Lower lobe of right lung (tissue), 2 donors: Measurements from ENCODE around the gene NTHL1. TPM values are rescaled to one million over a fixed set of nuclear protein-coding genes. Genes with fewer than 3 reads are reported as not detected.

Experiments used
- ATAC-seq, 2 donors: fragments of 200-7000 bp; cut with Tn5 transposase; one replicate each; pipeline ENCODE4 v1.9.1; 2020 to 2022; ENCODE audit warnings: mild to moderate bottlenecking in 2 of 2, moderate library complexity in 2 of 2
- DNase-seq: peaks from one replicate; pipeline ENCODE4 v3.0.0-alpha.2; 2020
- H3K27ac ChIP-seq: fragments of 200-600 bp; one replicate; pipeline ENCODE4 v1.8.0; 2022
- H3K27me3 ChIP-seq: fragments of 200-600 bp; one replicate; pipeline ENCODE4 v1.8.0; 2022; ENCODE audit warnings: low read depth
- H3K36me3 ChIP-seq: fragments of 200-600 bp; one replicate; pipeline ENCODE4 v1.8.0; 2022; ENCODE audit warnings: mild to moderate bottlenecking
- H3K4me1 ChIP-seq: fragments of 200-600 bp; one replicate; pipeline ENCODE4 v1.8.0; 2022
- H3K4me3 ChIP-seq: fragments of 200-600 bp; one replicate; pipeline ENCODE4 v1.8.0; 2022; ENCODE audit warnings: mild to moderate bottlenecking
- H3K9me3 ChIP-seq: fragments of 200-600 bp; one replicate; pipeline ENCODE4 v1.8.0; 2022
- CTCF ChIP-seq: fragments of 200-600 bp; IDR thresholded peaks from one replicate; pipeline ENCODE4 v1.8.0; 2022; ENCODE audit warnings: antibody characterized with exemption, mild to moderate bottlenecking
- intact Hi-C: fragments of 100-400 bp; cut with DNase I; formaldehyde crosslinking; loops from one replicate; pipeline ENCODE4 v1.11.0; 2022
- total RNA-seq: library from RNA; stranded (reverse); fragmentation: NEBNext Ultra II Directional; extraction: Animal tissue kit (Norgen Biotek cat#: 25700); gene quantifications from one replicate; pipeline ENCODE4 v1.2.1, GENCODE V29; 2021
- donor health status: DM: no; HTN: yes; CAD: no; lungs with severe emphysema.

NTHL1 gene
- total RNA-seq, 1 donor from 2014 or later, result 24.3 TPM

GRCh38 chr16:2066139-2066538 lies 18.5 kb upstream of the NTHL1 start:
- DNase-seq (no peak), ATAC-seq (no peak)
- TF ChIP-seq CTCF, result no peak
- intact Hi-C loops, result no loop called here
- Histone ChIP-seq H3K27ac (no peak overlapping the region), H3K27me3 (no peaks in the 10 kb centered on the region), H3K4me1 (no peaks in the 10 kb centered on the region), H3K36me3 (peaks cover 91% of the 10 kb centered on the region), H3K4me3 (no peak overlapping the region), H3K9me3 (no peaks in the 10 kb centered on the region)

GRCh38 chr16:2064368-2064945 lies 16.8 kb upstream of the NTHL1 start:
- no peak for DNase-seq
- Histone ChIP-seq H3K4me3 (no peak overlapping the region), H3K27me3 (no peaks in the 10 kb centered on the region), H3K27ac (no peak overlapping the region), H3K9me3 (no peaks in the 10 kb centered on the region), H3K4me1 (no peaks in the 10 kb centered on the region), H3K36me3 (peaks cover 94% of the 10 kb centered on the region)
- ATAC-seq, result no peak
- intact Hi-C loops, result no loop called here
- TF ChIP-seq CTCF, result no peak

- Histone ChIP-seq H3K9me3 (no peaks in the 10 kb centered on the region), H3K4me1 (no peaks in the 10 kb centered on the region), H3K27me3 (no peaks in the 10 kb centered on the region), H3K27ac (no peak overlapping the region), H3K4me3 (no peak overlapping the region), H3K36me3 (peaks cover 94% of the 10 kb centered on the region)
- intact Hi-C loops, result no loop called here
- no peak for DNase-seq
- no peak for TF ChIP-seq CTCF
- ATAC-seq, result no peak
Observed at GRCh38 chr16:2063861-2064260, 16.2 kb upstream of the NTHL1 start.

- Histone ChIP-seq H3K4me1 (no peaks in the 10 kb centered on the region), H3K36me3 (peaks cover 92% of the 10 kb centered on the region), H3K27me3 (no peaks in the 10 kb centered on the region), H3K27ac (no peak overlapping the region), H3K9me3 (no peaks in the 10 kb centered on the region), H3K4me3 (no peak overlapping the region)
- DNase-seq (no peak), ATAC-seq (peak in 1 of 2 donors; percentile 5)
- intact Hi-C loops, result no loop called here
- TF ChIP-seq CTCF, result no peak
Observed at GRCh38 chr16:2062801-2063200, 15.2 kb upstream of the NTHL1 start.

GRCh38 chr16:2061526-2061925 lies 13.9 kb upstream of the NTHL1 start:
- no peaks in the 10 kb centered on the region for H3K9me3 ChIP-seq
- DNase-seq (no peak), ATAC-seq (no peak)
- TF ChIP-seq CTCF, result no peak
- intact Hi-C loops, result no loop called here
- H3K4me3 ChIP-seq, result no peak overlapping the region
- no peaks in the 10 kb centered on the region for H3K4me1 ChIP-seq
- no peaks in the 10 kb centered on the region for H3K27me3 ChIP-seq
- H3K27ac ChIP-seq, result no peak overlapping the region
- peaks cover 91% of the 10 kb centered on the region for H3K36me3 ChIP-seq
